A549 (cell line): ENCODE results near the gene ZGLP1. TPM values are rescaled to one million over a fixed set of nuclear protein-coding genes. Genes with fewer than 3 reads are reported as not detected.

ENCODE experiments used
- ATAC-seq, 2 experiments: fragments of 200-7000 bp in 1 of 2; fragments of >200 bp in 1 of 2; cut with Nextera tagmentation in 1 of 2; cut with Tn5 transposase in 1 of 2; 3 replicates each; pipeline versions ENCODE4 v1.8.0 to v1.9.1; 2018 to 2020; ENCODE audit warnings: mild to moderate bottlenecking in 1 of 2, moderate library complexity in 1 of 2
- CTCF ChIA-PET: fragments of 300-600 bp; sonication (Branson Sonifier 250); formaldehyde crosslinking; extraction: SDS; loops from one replicate; lab custom pipeline; 2021; ENCODE audit warnings: antibody characterized with exemption, inconsistent platforms; lab: Yijun Ruan, JAX
- POLR2A ChIA-PET: fragments of 350-600 bp; formaldehyde crosslinking; extraction: SDS; loops from one replicate; lab custom pipeline; 2021; ENCODE audit warnings: antibody characterized with exemption, inconsistent platforms; lab: Yijun Ruan, JAX
- DNase-seq, 2 experiments: peaks; one replicate each; pipeline versions ENCODE4 v3.0.0 to v3.0.0-alpha.2; 2011 to 2016; ENCODE audit warnings: low read depth in 1 of 2, low spot score in 1 of 2
- FAIRE-seq: peaks from 2 replicates; lab custom pipeline; 2011; peaks lifted over from hg19 to GRCh38; lab: Jason Lieb, UNC
- H3K27ac ChIP-seq, 2 experiments: fragments of >200 bp; sonication (Bioruptor Twin); formaldehyde crosslinking; 3 replicates each; pipeline ENCODE4 v1.5.1; 2016 to 2017
- H3K4me1 ChIP-seq: fragments of >200 bp; sonication (Bioruptor Twin); formaldehyde crosslinking; 3 replicates; pipeline ENCODE4 v1.6.1; 2016
- H3K4me2 ChIP-seq: fragments of >200 bp; sonication (Bioruptor Twin); formaldehyde crosslinking; 3 replicates; pipeline ENCODE4 v1.6.1; 2016
- H3K4me3 ChIP-seq: fragments of >200 bp; sonication (Bioruptor Twin); formaldehyde crosslinking; 3 replicates; pipeline ENCODE4 v1.5.1; 2016
- H3K9me3 ChIP-seq: fragments of >200 bp; sonication (Bioruptor Twin); formaldehyde crosslinking; 3 replicates; pipeline ENCODE4 v1.6.1; 2016
- CEBPB ChIP-seq, 2 experiments: fragments of >200 bp in 1 of 2; sonication (Bioruptor Twin) in 1 of 2; formaldehyde crosslinking in 1 of 2; IDR thresholded peaks; 2 replicates each; pipeline ENCODE4 v1.6.1; 2012 to 2016
- CHD2 ChIP-seq: fragments of 150-350 bp; IDR thresholded peaks from 2 replicates; pipeline ENCODE4 v1.6.1; 2014; ENCODE audit warnings: low read length; ENCODE audit not compliant: partially characterized antibody
- FOSB ChIP-seq: fragments of 250-450 bp; sonication (Bioruptor Pico); IDR thresholded peaks from 2 replicates; pipeline ENCODE4 v1.5.0; 2020; ENCODE audit warnings: mild to moderate bottlenecking, moderate library complexity
- FOXS1 ChIP-seq: fragments of 250-450 bp; sonication (Bioruptor Pico); IDR thresholded peaks from 2 replicates; pipeline ENCODE4 v1.5.0; 2020; ENCODE audit warnings: mild to moderate bottlenecking, moderate library complexity
- HDAC2 ChIP-seq: fragments of 200-600 bp; sonication (generic); IDR thresholded peaks from 2 replicates; pipeline ENCODE4 v1.6.1; 2016
- HEYL ChIP-seq: fragments of 250-450 bp; sonication (Bioruptor Pico); IDR thresholded peaks from 2 replicates; pipeline ENCODE4 v1.8.0; 2021; ENCODE audit warnings: mild to moderate bottlenecking, moderate library complexity
- HMGXB4 ChIP-seq: fragments of 250-450 bp; sonication (Bioruptor Pico); IDR thresholded peaks from 2 replicates; pipeline ENCODE4 v1.5.0; 2021; ENCODE audit warnings: mild to moderate bottlenecking, moderate library complexity, borderline replicate concordance
- HOXA7 ChIP-seq: fragments of 250-450 bp; sonication (Bioruptor Pico); IDR thresholded peaks from 2 replicates; pipeline ENCODE4 v1.5.0; 2020; ENCODE audit warnings: mild to moderate bottlenecking, moderate library complexity
- HOXB13 ChIP-seq: fragments of 250-450 bp; sonication (Bioruptor Pico); IDR thresholded peaks from 2 replicates; pipeline ENCODE4 v1.5.0; 2020; ENCODE audit warnings: low read depth, mild to moderate bottlenecking, moderate library complexity
- HOXB5 ChIP-seq: fragments of 250-450 bp; sonication (Bioruptor Pico); IDR thresholded peaks from 2 replicates; pipeline ENCODE4 v1.5.0; 2020; ENCODE audit warnings: mild to moderate bottlenecking, moderate library complexity
- JUNB ChIP-seq: fragments of >200 bp; sonication (Bioruptor Twin); formaldehyde crosslinking; IDR thresholded peaks from 2 replicates; pipeline ENCODE4 v1.6.1; 2016
- KDM5A ChIP-seq: fragments of 200-600 bp; sonication (generic); IDR thresholded peaks from 2 replicates; pipeline ENCODE4 v1.6.1; 2016; ENCODE audit warnings: antibody characterized with exemption, mild to moderate bottlenecking
- MAX ChIP-seq: IDR thresholded peaks from 2 replicates; pipeline ENCODE4 v1.6.1; 2012
- MAZ ChIP-seq: fragments of 150-350 bp; IDR thresholded peaks from 2 replicates; pipeline ENCODE4 v1.6.1; 2014; ENCODE audit warnings: antibody characterized with exemption, low read depth, low read length, borderline replicate concordance
- PBX3 ChIP-seq: IDR thresholded peaks from 2 replicates; pipeline ENCODE4 v1.6.1; 2012
- PHF8 ChIP-seq: fragments of 200-600 bp; sonication (generic); IDR thresholded peaks from 2 replicates; pipeline ENCODE4 v1.6.1; 2016; ENCODE audit warnings: low read depth, mild to moderate bottlenecking, antibody characterized with exemption, moderate library complexity, borderline replicate concordance
- POLR2A ChIP-seq: IDR thresholded peaks from 2 replicates; pipeline ENCODE4 v1.6.1; 2012; ENCODE audit warnings: mild to moderate bottlenecking, low read length
- RARB ChIP-seq: fragments of 250-450 bp; sonication (Bioruptor Pico); IDR thresholded peaks from 2 replicates; pipeline ENCODE4 v1.8.0; 2021; ENCODE audit warnings: mild to moderate bottlenecking, moderate library complexity
- RFX5 ChIP-seq: fragments of 450-650 bp; IDR thresholded peaks from 2 replicates; pipeline ENCODE4 v1.7.1; 2014; ENCODE audit warnings: antibody characterized with exemption, mild to moderate bottlenecking, moderate library complexity
- SREBF2 ChIP-seq: fragments of 450-650 bp; IDR thresholded peaks from 2 replicates; pipeline ENCODE4 v1.6.1; 2014; ENCODE audit warnings: mild to moderate bottlenecking, moderate library complexity
- TFCP2L1 ChIP-seq: fragments of 250-450 bp; sonication (Bioruptor Pico); IDR thresholded peaks from 2 replicates; pipeline ENCODE4 v1.5.0; 2021; ENCODE audit warnings: mild to moderate bottlenecking
- ZC3H11A ChIP-seq: fragments of 450-650 bp; IDR thresholded peaks from 2 replicates; pipeline ENCODE4 v1.6.1; 2014; ENCODE audit warnings: antibody characterized with exemption, mild to moderate bottlenecking
- ZNF302 ChIP-seq: fragments of 250-450 bp; sonication (Bioruptor Pico); IDR thresholded peaks from 2 replicates; pipeline ENCODE4 v1.9.0; 2021; ENCODE audit warnings: inconsistent platforms, mild to moderate bottlenecking, moderate library complexity
- ZSCAN20 ChIP-seq: fragments of 250-450 bp; sonication (Bioruptor Pico); IDR thresholded peaks from 2 replicates; pipeline ENCODE4 v1.8.0; 2022; ENCODE audit warnings: mild to moderate bottlenecking, moderate library complexity
- WGBS: methylation state at CpG from one replicate; pipeline ENCODE4 v1.1.6; 2017; ENCODE audit errors: missing lambda C conversion rate; 5-methylcytosine and 5-hydroxymethylcytosine counted together
- polyA plus RNA-seq, 4 experiments: library from polyadenylated mRNA; depleted of rRNA in 3 of 4; stranded (reverse); fragments of >200 nt; fragmentation: RNase III in 1 of 4; extraction: RNeasy Plus Mini Kit Qiagen cat#74134 plus additional on column Dnase treatment in 1 of 4; gene quantifications; 2 replicates in 3 of 4; 3 replicates in 1 of 4; pipeline ENCODE4 v1.2.3, GENCODE V29; 2011 to 2017
- TF ChIP-seq, protein P1 (sequence below): fragments of >200 bp; sonication (Bioruptor Twin); formaldehyde crosslinking; IDR thresholded peaks from 3 replicates; pipeline ENCODE4 v1.5.1; 2016
- TF ChIP-seq, protein P2 (sequence below): fragments of 450-650 bp; IDR thresholded peaks from 2 replicates; pipeline ENCODE4 v1.6.1; 2014; ENCODE audit warnings: antibody characterized with exemption

Gene ZGLP1
- polyA plus RNA-seq, 2 of the 4 experiments (the other 2 are of a cell fraction) = 0.84 to 1.9 TPM

DNA sequence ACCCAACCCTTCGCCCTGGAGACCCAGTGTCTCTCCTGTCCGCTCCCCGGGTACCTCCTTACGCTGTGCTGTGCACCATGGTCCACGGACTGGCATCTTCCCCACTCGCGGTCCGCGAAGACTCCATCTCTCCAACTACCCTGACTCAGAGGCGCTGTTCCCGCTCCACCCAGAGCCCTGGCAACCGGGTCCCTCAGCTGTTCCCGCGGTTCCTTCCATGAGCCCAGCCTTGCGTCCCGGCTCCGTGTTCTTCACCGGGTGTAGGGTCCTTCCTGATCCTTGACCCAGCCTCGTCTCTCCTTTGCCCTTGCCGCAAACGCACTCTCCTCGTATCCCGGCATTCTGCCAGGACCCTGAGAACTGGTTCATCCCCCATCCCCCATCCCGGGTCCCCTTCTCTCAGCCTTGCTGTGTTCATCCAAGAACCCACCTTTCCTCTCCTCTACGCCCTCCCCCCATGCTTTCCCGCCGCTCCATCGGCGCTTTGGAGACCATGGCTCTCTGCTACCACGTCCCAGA, 19.2 kb downstream of the ZGLP1 start:
- WGBS = 5% methylated on average over 27 of the region's 30 CpGs
- no peak for TF ChIP-seq HOXB5 (CRISPR knock-in tag)
- TF ChIP-seq CEBPB (IDR thresholded peaks at IDR 0.05) = no peak
- no peak for TF ChIP-seq PHF8
- no peak for TF ChIP-seq MAX
- TF ChIP-seq CHD2 = no peak
- no peak for TF ChIP-seq HMGXB4 (CRISPR knock-in tag)
- TF ChIP-seq ZC3H11A = no peak
- no peak for TF ChIP-seq TFCP2L1 (CRISPR knock-in tag)
- no peak for TF ChIP-seq FOSB
- TF ChIP-seq ZSCAN20 = no peak
- no peak for TF ChIP-seq RFX5
- no peak for TF ChIP-seq HEYL (CRISPR knock-in tag)
- TF ChIP-seq RARB = no peak
- TF ChIP-seq FOXS1 (CRISPR knock-in tag) = no peak
- TF ChIP-seq, all 56 proteins: peak for 0
- Histone ChIP-seq H3K4me3 (peak overlapping the region; percentile 52), H3K27ac (peak overlapping the region in 1 of 2 experiments; percentile 81; a peak in 3 of 6 replicates), H3K4me2 (peak overlapping the region; percentile 97), H3K9me3 (no peaks in the 10 kb centered on the region), H3K4me1 (peaks cover 16% of the 10 kb centered on the region)
- FAIRE-seq (no peak), ATAC-seq (peak; percentile 6 to 15; a peak in 4 of 6 replicates), DNase-seq (no peak)
- ChIA-PET CTCF (interaction anchor here (0.6 to 1.1 kb wide), 3 partner anchors 22 to 100 kb away, joined by 3 to 4 read pairs (median 3); no protein-coding TSS in a partner anchor), POLR2A (interaction anchor here (0.6 to 2.0 kb wide), 2 partner anchors 31 to 43 kb away, joined by 3 to 6 read pairs; partner anchors contain the start of gene RAVER1)

DNA sequence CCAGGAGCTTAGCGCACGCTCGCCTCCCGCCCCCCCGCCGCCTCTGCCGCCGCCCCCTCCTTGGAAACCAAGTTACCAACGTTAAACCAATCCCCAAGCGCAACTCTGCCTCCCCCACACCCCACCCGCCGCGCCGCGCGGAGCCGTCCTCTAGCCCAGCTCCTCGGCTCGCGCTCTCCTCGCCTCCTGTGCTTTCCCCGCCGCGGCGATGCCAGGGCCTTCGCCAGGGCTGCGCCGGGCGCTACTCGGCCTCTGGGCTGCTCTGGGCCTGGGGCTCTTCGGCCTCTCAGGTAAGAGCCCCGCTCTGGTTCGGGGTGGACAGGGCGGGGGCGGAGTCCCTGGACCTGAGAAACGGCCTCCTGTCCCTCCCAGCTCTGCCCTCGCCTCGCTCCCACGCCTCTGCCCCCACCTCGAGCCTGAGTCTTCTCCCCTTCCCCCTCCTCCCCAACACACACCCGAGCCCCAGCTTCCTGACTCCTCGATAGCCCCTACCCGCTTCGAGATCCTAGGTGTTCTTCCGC, 19.7 kb downstream of the ZGLP1 start, which contains the start of gene ICAM5:
TSS of gene ICAM5 (plus strand) at position 117 of the 521 bp plus-strand sequence. CDS start at position 209, 92 bp downstream.
- CTCF ChIA-PET = interaction anchor here (0.6 to 1.4 kb wide), 9 partner anchors 20 to 126 kb away, joined by 3 to 7 read pairs (median 3); partner anchors contain the start of gene ICAM1
- DNase-seq = peak in 1 of 2 experiments; percentile 50

More for the DNA sequence above, 19.7 kb downstream of the ZGLP1 start, which contains the start of gene ICAM5:
- peaks cover 16% of the 10 kb centered on the region for H3K4me1 ChIP-seq
- peak; percentile 19 to 35; a peak in 4 of 6 replicates for ATAC-seq
- H3K27ac ChIP-seq = peak within 1 kb of the TSS; percentile 48 to 81
- FAIRE-seq = no peak
- peak within 1 kb of the TSS; percentile 52 for H3K4me3 ChIP-seq
- H3K9me3 ChIP-seq = no peaks in the 10 kb centered on the region
- POLR2A ChIA-PET = interaction anchor here (0.6 to 2.0 kb wide), 7 partner anchors 19 to 184 kb away, joined by 3 to 7 read pairs (median 4); partner anchors contain the start of genes ICAM1, PPAN, RAVER1 and TYK2
- 7% methylated on average over 18 of the region's 45 CpGs for whole genome bisulfite sequencing
- TF ChIP-seq ZC3H11A = no peak
- TF ChIP-seq, protein P1, sequence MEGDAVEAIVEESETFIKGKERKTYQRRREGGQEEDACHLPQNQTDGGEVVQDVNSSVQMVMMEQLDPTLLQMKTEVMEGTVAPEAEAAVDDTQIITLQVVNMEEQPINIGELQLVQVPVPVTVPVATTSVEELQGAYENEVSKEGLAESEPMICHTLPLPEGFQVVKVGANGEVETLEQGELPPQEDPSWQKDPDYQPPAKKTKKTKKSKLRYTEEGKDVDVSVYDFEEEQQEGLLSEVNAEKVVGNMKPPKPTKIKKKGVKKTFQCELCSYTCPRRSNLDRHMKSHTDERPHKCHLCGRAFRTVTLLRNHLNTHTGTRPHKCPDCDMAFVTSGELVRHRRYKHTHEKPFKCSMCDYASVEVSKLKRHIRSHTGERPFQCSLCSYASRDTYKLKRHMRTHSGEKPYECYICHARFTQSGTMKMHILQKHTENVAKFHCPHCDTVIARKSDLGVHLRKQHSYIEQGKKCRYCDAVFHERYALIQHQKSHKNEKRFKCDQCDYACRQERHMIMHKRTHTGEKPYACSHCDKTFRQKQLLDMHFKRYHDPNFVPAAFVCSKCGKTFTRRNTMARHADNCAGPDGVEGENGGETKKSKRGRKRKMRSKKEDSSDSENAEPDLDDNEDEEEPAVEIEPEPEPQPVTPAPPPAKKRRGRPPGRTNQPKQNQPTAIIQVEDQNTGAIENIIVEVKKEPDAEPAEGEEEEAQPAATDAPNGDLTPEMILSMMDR = no peak
- TF ChIP-seq KDM5A = no peak
- TF ChIP-seq HOXA7 (CRISPR knock-in tag) = no peak
- no peak for TF ChIP-seq MAZ
- TF ChIP-seq, protein P2, sequence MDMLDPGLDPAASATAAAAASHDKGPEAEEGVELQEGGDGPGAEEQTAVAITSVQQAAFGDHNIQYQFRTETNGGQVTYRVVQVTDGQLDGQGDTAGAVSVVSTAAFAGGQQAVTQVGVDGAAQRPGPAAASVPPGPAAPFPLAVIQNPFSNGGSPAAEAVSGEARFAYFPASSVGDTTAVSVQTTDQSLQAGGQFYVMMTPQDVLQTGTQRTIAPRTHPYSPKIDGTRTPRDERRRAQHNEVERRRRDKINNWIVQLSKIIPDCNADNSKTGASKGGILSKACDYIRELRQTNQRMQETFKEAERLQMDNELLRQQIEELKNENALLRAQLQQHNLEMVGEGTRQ = no peak
- TF ChIP-seq HDAC2 = no peak
- no peak for TF ChIP-seq HOXB13 (CRISPR knock-in tag)
- TF ChIP-seq FOSB = no peak
- no peak for TF ChIP-seq HOXB5 (CRISPR knock-in tag)
- no peak for TF ChIP-seq PBX3
- TF ChIP-seq ZNF302 (CRISPR knock-in tag) = no peak
- no peak for TF ChIP-seq SREBF2
- no peak for TF ChIP-seq TFCP2L1 (CRISPR knock-in tag)
- no peak for TF ChIP-seq POLR2A
- no peak for TF ChIP-seq RARB
- no peak for TF ChIP-seq JUNB
- peak within 1 kb of the TSS; percentile 97 for H3K4me2 ChIP-seq
